Measurements from ENCODE around the gene FASN.

DNA sequence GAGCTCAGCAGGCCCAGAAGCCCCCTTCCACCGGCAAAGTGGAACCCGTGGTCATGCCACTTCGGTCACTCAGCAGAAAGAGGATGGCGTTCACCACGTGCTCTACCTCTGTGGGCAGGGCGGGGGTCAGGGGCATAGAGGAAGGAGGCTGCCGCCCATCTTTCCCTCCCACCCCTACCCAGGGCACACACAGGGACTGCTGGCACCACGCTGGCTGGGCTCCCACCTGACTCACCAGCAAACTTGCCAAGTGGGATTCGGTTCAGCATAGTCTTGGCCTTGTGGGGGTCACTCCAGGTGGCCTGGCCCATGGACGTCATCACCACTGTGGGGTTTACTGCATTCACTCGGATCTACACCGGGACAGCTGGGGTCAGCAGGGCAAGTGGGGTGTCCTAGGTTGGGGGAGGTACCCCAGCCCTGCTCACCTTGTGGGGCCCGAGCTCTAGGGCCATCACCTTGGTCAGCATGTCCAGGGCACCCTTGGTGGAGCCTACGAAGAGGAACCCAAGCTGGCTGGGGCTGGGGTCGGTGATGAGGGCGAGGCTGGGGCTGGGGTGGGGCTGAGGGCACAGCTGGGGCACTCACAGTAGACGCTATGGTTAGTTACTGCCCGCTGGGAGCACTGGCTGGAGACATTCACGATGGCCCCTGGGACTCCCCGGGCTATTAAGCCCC is 61.9 kb downstream of the FASN start:
- TF ChIP-seq, protein P1, sequence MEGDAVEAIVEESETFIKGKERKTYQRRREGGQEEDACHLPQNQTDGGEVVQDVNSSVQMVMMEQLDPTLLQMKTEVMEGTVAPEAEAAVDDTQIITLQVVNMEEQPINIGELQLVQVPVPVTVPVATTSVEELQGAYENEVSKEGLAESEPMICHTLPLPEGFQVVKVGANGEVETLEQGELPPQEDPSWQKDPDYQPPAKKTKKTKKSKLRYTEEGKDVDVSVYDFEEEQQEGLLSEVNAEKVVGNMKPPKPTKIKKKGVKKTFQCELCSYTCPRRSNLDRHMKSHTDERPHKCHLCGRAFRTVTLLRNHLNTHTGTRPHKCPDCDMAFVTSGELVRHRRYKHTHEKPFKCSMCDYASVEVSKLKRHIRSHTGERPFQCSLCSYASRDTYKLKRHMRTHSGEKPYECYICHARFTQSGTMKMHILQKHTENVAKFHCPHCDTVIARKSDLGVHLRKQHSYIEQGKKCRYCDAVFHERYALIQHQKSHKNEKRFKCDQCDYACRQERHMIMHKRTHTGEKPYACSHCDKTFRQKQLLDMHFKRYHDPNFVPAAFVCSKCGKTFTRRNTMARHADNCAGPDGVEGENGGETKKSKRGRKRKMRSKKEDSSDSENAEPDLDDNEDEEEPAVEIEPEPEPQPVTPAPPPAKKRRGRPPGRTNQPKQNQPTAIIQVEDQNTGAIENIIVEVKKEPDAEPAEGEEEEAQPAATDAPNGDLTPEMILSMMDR (conservative IDR thresholded peaks at IDR 0.05 in 1 of 2, IDR thresholded peaks at IDR 0.05 in 1 of 2; ENCODE audit: low read depth in 1 of 2, low read length in 2 of 2): no peak
- no peak for TF ChIP-seq EZH2 (IDR thresholded peaks at IDR 0.05; ENCODE audit: low read length, missing control alignments)
